Fibroblast of lung (primary cell): ENCODE data around the gene SMPD3. TPM values are rescaled to one million over a fixed set of nuclear protein-coding genes. Genes with fewer than 3 reads are reported as not detected.
A peak's percentile ranks its signal among the peaks of the same experiment; 100 is the strongest.

Source experiments
- DNase-seq, 2 donors: peaks; one replicate each; pipeline versions ENCODE4 v3.0.0 to v3.0.0-alpha.2; 2010; ENCODE audit warnings: low read depth in 2 of 2
- H2AFZ ChIP-seq: 2 replicates; pipeline ENCODE4 v1.5.1; 2012; ENCODE audit warnings: low read length, control low read depth, inconsistent platforms
- H3K27ac ChIP-seq: 2 replicates; pipeline ENCODE4 v1.5.1; 2011; ENCODE audit warnings: low read length, control low read depth; ENCODE audit not compliant: insufficient read depth
- H3K27me3 ChIP-seq: 2 replicates; pipeline ENCODE4 v1.5.1; 2011; ENCODE audit warnings: mild to moderate bottlenecking, low read length; ENCODE audit not compliant: control insufficient read depth, insufficient read depth
- H3K36me3 ChIP-seq: 2 replicates; pipeline ENCODE4 v1.5.1; 2011; ENCODE audit warnings: low read length; ENCODE audit not compliant: control insufficient read depth, insufficient read depth
- H3K4me1 ChIP-seq: 2 replicates; pipeline ENCODE4 v1.5.1; 2011; ENCODE audit warnings: low read length; ENCODE audit not compliant: control insufficient read depth, insufficient read depth; ENCODE audit errors: extremely low read depth
- H3K4me2 ChIP-seq: 2 replicates; pipeline ENCODE4 v1.5.1; 2011; ENCODE audit warnings: low read length, control low read depth; ENCODE audit not compliant: insufficient read depth; ENCODE audit errors: extremely low read depth
- H3K4me3 ChIP-seq, 4 experiments: fragments of 200-600 bp in 1 of 4; sonication (generic) in 1 of 4; replicated peaks in 1 of 4; 2 replicates each; pipeline ENCODE4 v1.5.1; 2011 to 2016; ENCODE audit warnings: low read length in 4 of 4, low read depth in 3 of 4, mild to moderate bottlenecking in 3 of 4, control low read depth in 2 of 4, inconsistent platforms in 1 of 4, mixed read lengths in 1 of 4; ENCODE audit not compliant: insufficient read depth in 1 of 4; ENCODE audit errors: control extremely low read depth in 1 of 4
- H3K79me2 ChIP-seq: 2 replicates; pipeline ENCODE4 v1.5.1; 2012; ENCODE audit warnings: mild to moderate bottlenecking, low read length, inconsistent platforms; ENCODE audit not compliant: control insufficient read depth, insufficient read depth
- H3K9ac ChIP-seq: 2 replicates; pipeline ENCODE4 v1.5.1; 2011; ENCODE audit warnings: mild to moderate bottlenecking, low read length, control low read depth; ENCODE audit not compliant: insufficient read depth
- H3K9me3 ChIP-seq: 2 replicates; pipeline ENCODE4 v1.5.1; 2012; ENCODE audit warnings: low read depth, low read length; ENCODE audit not compliant: control insufficient read depth, insufficient read depth
- H4K20me1 ChIP-seq: 2 replicates; pipeline ENCODE4 v1.5.1; 2011; ENCODE audit warnings: low read length; ENCODE audit not compliant: control insufficient read depth, insufficient read depth; ENCODE audit errors: extremely low read depth
- EZH2 ChIP-seq: IDR thresholded peaks from 2 replicates; pipeline ENCODE4 v1.5.1; 2012; ENCODE audit warnings: low read length, control low read depth, mild to moderate bottlenecking; ENCODE audit errors: missing control alignments
- polyA plus RNA-seq, 2 donors: library from polyadenylated mRNA; depleted of rRNA in 1 of 2; stranded (reverse) in 1 of 2; unstranded in 1 of 2; fragments of >200 nt; gene quantifications; 2 replicates each; pipeline ENCODE4 v1.2.1, GENCODE V29; 2011 to 2012; ENCODE audit warnings: missing spikeins in 1 of 2
- total RNA-seq: library from RNA; depleted of rRNA; stranded (reverse); fragments of >200 nt; gene quantifications from 2 replicates; pipeline ENCODE4 v1.2.1, GENCODE V29; 2014
- TF ChIP-seq, protein P1 (sequence below), 2 donors: IDR thresholded peaks in 1 of 2; conservative IDR thresholded peaks in 1 of 2; 1 replicate in 1 of 2; 2 replicates in 1 of 2; pipeline ENCODE4 v1.5.1; 2011 to 2012; ENCODE audit warnings: low read length in 2 of 2, control low read depth in 1 of 2, inconsistent platforms in 1 of 2, low read depth in 1 of 2, mild to moderate bottlenecking in 1 of 2

SMPD3 gene
- total and polyA plus RNA-seq, 2 donors (not counting 1 experiment from before 2014, with no cell fraction given) = under 0.01 to 0.08 TPM

DNA sequence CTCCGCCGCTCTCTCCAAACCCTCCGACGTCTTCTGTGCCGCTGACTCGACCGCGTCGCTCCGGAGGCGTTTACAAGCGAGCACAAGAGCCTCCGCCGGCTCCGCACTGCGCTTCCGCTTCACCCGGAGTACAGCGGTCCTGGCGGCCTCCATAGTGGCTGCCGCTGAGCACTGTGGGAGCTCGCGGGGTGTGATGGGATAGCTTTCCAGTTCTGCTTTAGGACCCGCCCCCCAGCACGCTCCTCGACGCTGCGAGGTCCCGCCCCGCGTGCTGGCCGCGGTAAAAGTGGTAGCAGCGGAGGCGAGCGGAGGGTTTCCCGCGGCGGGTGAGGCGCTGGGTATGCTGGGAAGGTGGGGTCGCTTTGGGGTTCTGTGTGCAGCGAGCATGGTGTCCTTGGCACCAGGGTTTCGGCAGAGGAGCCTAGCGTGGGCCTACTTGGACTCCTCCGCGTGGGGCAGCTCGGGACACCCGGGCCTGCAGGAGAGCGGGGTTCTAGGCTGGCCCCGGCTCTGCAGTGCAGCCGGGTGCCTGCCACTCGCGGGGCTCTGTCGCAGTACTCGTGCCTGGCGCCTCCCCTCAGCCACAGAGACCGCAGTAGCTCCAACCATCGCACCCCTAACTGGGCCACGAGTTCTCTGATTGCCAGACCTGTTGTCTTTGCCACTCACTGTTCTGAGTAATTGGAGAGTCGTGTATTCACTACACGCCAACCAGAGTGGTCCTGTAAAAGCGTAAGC, 137.4 kb downstream of the SMPD3 start, which contains the start of the genes PRMT7 and SLC7A6OS:
Gene PRMT7, plus strand, starts transcription at position 246 of the 738 bp plus-strand sequence. CDS start 4,961 bp downstream, outside the sequence.
Gene SLC7A6OS, minus strand, starts transcription at position 173 of the 738 bp plus-strand sequence. Its CDS starts 20 bp downstream, at position 153.
- Histone ChIP-seq H3K9me3 (no peaks in the 10 kb centered on the region), H3K4me1 (peaks cover 5% of the 10 kb centered on the region), H3K4me2 (peak within 1 kb of the TSS; percentile 99), H3K4me3 (peak within 1 kb of the TSS; percentile 86 to 97 (median 90)), H3K36me3 (peaks cover 3% of the 10 kb centered on the region), H3K27me3 (no peaks in the 10 kb centered on the region), H3K27ac (peak within 1 kb of the TSS; percentile 87), H2AFZ (peak within 1 kb of the TSS; percentile 98), H3K9ac (peak within 1 kb of the TSS; percentile 82), H3K79me2 (peaks cover 41% of the 10 kb centered on the region), H4K20me1 (no peaks in the 10 kb centered on the region)
- DNase-seq = peak; percentile 87 to 89
- no peak for TF ChIP-seq EZH2
- TF ChIP-seq, protein P1, sequence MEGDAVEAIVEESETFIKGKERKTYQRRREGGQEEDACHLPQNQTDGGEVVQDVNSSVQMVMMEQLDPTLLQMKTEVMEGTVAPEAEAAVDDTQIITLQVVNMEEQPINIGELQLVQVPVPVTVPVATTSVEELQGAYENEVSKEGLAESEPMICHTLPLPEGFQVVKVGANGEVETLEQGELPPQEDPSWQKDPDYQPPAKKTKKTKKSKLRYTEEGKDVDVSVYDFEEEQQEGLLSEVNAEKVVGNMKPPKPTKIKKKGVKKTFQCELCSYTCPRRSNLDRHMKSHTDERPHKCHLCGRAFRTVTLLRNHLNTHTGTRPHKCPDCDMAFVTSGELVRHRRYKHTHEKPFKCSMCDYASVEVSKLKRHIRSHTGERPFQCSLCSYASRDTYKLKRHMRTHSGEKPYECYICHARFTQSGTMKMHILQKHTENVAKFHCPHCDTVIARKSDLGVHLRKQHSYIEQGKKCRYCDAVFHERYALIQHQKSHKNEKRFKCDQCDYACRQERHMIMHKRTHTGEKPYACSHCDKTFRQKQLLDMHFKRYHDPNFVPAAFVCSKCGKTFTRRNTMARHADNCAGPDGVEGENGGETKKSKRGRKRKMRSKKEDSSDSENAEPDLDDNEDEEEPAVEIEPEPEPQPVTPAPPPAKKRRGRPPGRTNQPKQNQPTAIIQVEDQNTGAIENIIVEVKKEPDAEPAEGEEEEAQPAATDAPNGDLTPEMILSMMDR (conservative IDR thresholded peaks at IDR 0.05 in 1 of 2, IDR thresholded peaks at IDR 0.05 in 1 of 2; ENCODE audit: low read depth in 1 of 2, low read length in 2 of 2) = peak in 1 of 2 donors; percentile 1

DNA sequence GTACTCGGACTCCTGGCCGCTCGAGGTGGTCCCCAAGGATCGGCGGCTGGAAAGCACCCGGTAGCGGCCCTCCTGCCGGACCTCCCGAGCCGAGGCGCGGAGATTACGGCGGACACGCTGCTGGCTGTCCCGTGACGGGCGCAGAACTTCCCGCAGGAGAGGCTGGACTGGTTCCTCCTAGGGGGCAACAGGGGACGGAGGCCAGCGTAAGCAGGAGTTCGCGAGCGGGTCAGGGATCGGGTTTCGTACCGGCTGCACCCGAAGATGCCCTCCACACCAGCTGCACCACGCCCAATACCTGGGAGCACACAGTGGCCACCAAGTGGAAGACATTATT, 137.9 kb downstream of the SMPD3 start:
- H3K27ac ChIP-seq = peak overlapping the region; percentile 87
- H3K79me2 ChIP-seq = peaks cover 41% of the 10 kb centered on the region

DNA sequence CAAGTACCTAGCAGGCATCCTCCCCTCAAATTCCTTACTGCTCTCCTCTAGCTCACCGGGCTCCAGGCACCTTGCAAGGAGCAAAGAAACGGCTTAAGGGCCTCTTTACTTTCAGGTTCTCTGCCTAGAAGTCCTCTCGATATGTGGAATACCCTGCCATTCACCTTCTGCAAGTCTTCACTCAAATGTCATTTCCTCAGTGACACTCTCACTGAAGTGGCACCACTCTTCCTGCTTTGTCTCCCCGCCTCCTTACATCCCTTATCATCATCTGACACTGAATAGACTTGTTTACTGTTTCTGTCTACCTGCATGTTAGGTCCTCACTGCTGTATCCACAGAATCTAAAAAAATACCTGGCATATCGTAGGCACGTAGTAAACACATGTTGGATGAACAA, 138.5 kb downstream of the SMPD3 start:
- Histone ChIP-seq H3K4me3 (peak overlapping the region; percentile 86 to 97 (median 90)), H3K79me2 (peaks cover 41% of the 10 kb centered on the region), H3K36me3 (no peaks in the 10 kb centered on the region), H3K27me3 (no peaks in the 10 kb centered on the region), H3K9me3 (no peaks in the 10 kb centered on the region), H4K20me1 (no peaks in the 10 kb centered on the region), H2AFZ (no peak overlapping the region), H3K9ac (peak overlapping the region; percentile 82), H3K4me2 (peak overlapping the region; percentile 99), H3K27ac (peak overlapping the region; percentile 87), H3K4me1 (peaks cover 5% of the 10 kb centered on the region)
- DNase-seq = no peak
- TF ChIP-seq, protein P1 (conservative IDR thresholded peaks at IDR 0.05 in 1 of 2, IDR thresholded peaks at IDR 0.05 in 1 of 2; ENCODE audit: low read depth in 1 of 2, low read length in 2 of 2) = no peak
- no peak for TF ChIP-seq EZH2

More for the DNA sequence above, 137.9 kb downstream of the SMPD3 start:
- Histone ChIP-seq H3K9ac (peak overlapping the region; percentile 82), H3K27me3 (no peaks in the 10 kb centered on the region), H3K36me3 (no peaks in the 10 kb centered on the region), H2AFZ (peak overlapping the region; percentile 98), H3K4me3 (peak overlapping the region; percentile 86 to 97 (median 90)), H3K4me2 (peak overlapping the region; percentile 99), H3K9me3 (no peaks in the 10 kb centered on the region), H4K20me1 (no peaks in the 10 kb centered on the region), H3K4me1 (peaks cover 5% of the 10 kb centered on the region)
- TF ChIP-seq, protein P1 (conservative IDR thresholded peaks at IDR 0.05 in 1 of 2, IDR thresholded peaks at IDR 0.05 in 1 of 2; ENCODE audit: low read depth in 1 of 2, low read length in 2 of 2) = no peak
- no peak for TF ChIP-seq EZH2
- no peak for DNase-seq
